A549 (cell line): ENCODE measurements around the gene FEM1A. TPM values are rescaled to one million over a fixed set of nuclear protein-coding genes. Genes with fewer than 3 reads are reported as not detected.

Experiments used
- ATAC-seq, 2 experiments: fragments of 200-7000 bp in 1 of 2; fragments of >200 bp in 1 of 2; cut with Nextera tagmentation in 1 of 2; cut with Tn5 transposase in 1 of 2; 3 replicates each; pipeline versions ENCODE4 v1.8.0 to v1.9.1; 2018 to 2020; ENCODE audit warnings: mild to moderate bottlenecking in 1 of 2, moderate library complexity in 1 of 2
- CTCF ChIA-PET: fragments of 300-600 bp; sonication (Branson Sonifier 250); formaldehyde crosslinking; extraction: SDS; loops from one replicate; lab custom pipeline; 2021; ENCODE audit warnings: antibody characterized with exemption, inconsistent platforms; lab: Yijun Ruan, JAX
- POLR2A ChIA-PET: fragments of 350-600 bp; formaldehyde crosslinking; extraction: SDS; loops from one replicate; lab custom pipeline; 2021; ENCODE audit warnings: antibody characterized with exemption, inconsistent platforms; lab: Yijun Ruan, JAX
- DNase-seq, 2 experiments: peaks; one replicate each; pipeline versions ENCODE4 v3.0.0 to v3.0.0-alpha.2; 2011 to 2016; ENCODE audit warnings: low read depth in 1 of 2, low spot score in 1 of 2
- FAIRE-seq: peaks from 2 replicates; lab custom pipeline; 2011; peaks lifted over from hg19 to GRCh38; lab: Jason Lieb, UNC
- H3K27ac ChIP-seq, 2 experiments: fragments of >200 bp; sonication (Bioruptor Twin); formaldehyde crosslinking; 3 replicates each; pipeline ENCODE4 v1.5.1; 2016 to 2017
- H3K4me1 ChIP-seq: fragments of >200 bp; sonication (Bioruptor Twin); formaldehyde crosslinking; 3 replicates; pipeline ENCODE4 v1.6.1; 2016
- H3K4me2 ChIP-seq: fragments of >200 bp; sonication (Bioruptor Twin); formaldehyde crosslinking; 3 replicates; pipeline ENCODE4 v1.6.1; 2016
- H3K4me3 ChIP-seq: fragments of >200 bp; sonication (Bioruptor Twin); formaldehyde crosslinking; 3 replicates; pipeline ENCODE4 v1.5.1; 2016
- H3K9me3 ChIP-seq: fragments of >200 bp; sonication (Bioruptor Twin); formaldehyde crosslinking; 3 replicates; pipeline ENCODE4 v1.6.1; 2016
- CBX2 ChIP-seq: fragments of 200-600 bp; sonication (generic); IDR thresholded peaks from 2 replicates; pipeline ENCODE4 v1.6.1; 2016; ENCODE audit warnings: low read depth, mild to moderate bottlenecking, borderline replicate concordance
- CHD4 ChIP-seq: fragments of 200-600 bp; sonication (generic); IDR thresholded peaks from 2 replicates; pipeline ENCODE4 v1.6.1; 2016; ENCODE audit warnings: antibody characterized with exemption, mild to moderate bottlenecking, borderline replicate concordance
- EHMT2 ChIP-seq: fragments of 200-600 bp; sonication (generic); IDR thresholded peaks from 2 replicates; pipeline ENCODE4 v1.6.1; 2016; ENCODE audit warnings: antibody characterized with exemption, low read depth, mild to moderate bottlenecking, moderate library complexity
- HES2 ChIP-seq: fragments of >200 bp; sonication (Bioruptor Twin); formaldehyde crosslinking; IDR thresholded peaks from 2 replicates; pipeline ENCODE4 v1.6.1; 2016
- HEYL ChIP-seq: fragments of 250-450 bp; sonication (Bioruptor Pico); IDR thresholded peaks from 2 replicates; pipeline ENCODE4 v1.8.0; 2021; ENCODE audit warnings: mild to moderate bottlenecking, moderate library complexity
- HOXB13 ChIP-seq: fragments of 250-450 bp; sonication (Bioruptor Pico); IDR thresholded peaks from 2 replicates; pipeline ENCODE4 v1.5.0; 2020; ENCODE audit warnings: low read depth, mild to moderate bottlenecking, moderate library complexity
- JUNB ChIP-seq: fragments of >200 bp; sonication (Bioruptor Twin); formaldehyde crosslinking; IDR thresholded peaks from 2 replicates; pipeline ENCODE4 v1.6.1; 2016
- MYC ChIP-seq: IDR thresholded peaks from 2 replicates; pipeline ENCODE4 v1.6.1; 2012; ENCODE audit warnings: mild to moderate bottlenecking, inconsistent platforms, low read length, improper control_type of control experiment, borderline replicate concordance
- NR3C1 ChIP-seq: fragments of >200 bp; sonication (Bioruptor Twin); formaldehyde crosslinking; IDR thresholded peaks from 3 replicates; pipeline ENCODE4 v1.6.1; 2017
- POLR2A ChIP-seq: IDR thresholded peaks from 2 replicates; pipeline ENCODE4 v1.6.1; 2012; ENCODE audit warnings: mild to moderate bottlenecking, low read length
- RAD21 ChIP-seq, 2 experiments: fragments of >200 bp in 1 of 2; sonication (Bioruptor Twin) in 1 of 2; formaldehyde crosslinking in 1 of 2; IDR thresholded peaks in 1 of 2; conservative IDR thresholded peaks in 1 of 2; 2 replicates in 1 of 2; 3 replicates in 1 of 2; pipeline ENCODE4 v1.6.1; 2012 to 2018; ENCODE audit warnings: inconsistent platforms in 1 of 2
- RARB ChIP-seq: fragments of 250-450 bp; sonication (Bioruptor Pico); IDR thresholded peaks from 2 replicates; pipeline ENCODE4 v1.8.0; 2021; ENCODE audit warnings: mild to moderate bottlenecking, moderate library complexity
- RCOR1 ChIP-seq: fragments of 150-350 bp; IDR thresholded peaks from 2 replicates; pipeline ENCODE4 v1.6.1; 2014; ENCODE audit warnings: antibody characterized with exemption, low read length, low read depth
- REST ChIP-seq: fragments of 200-600 bp; sonication (generic); IDR thresholded peaks from 2 replicates; pipeline ENCODE4 v1.6.1; 2016; ENCODE audit warnings: antibody characterized with exemption, mild to moderate bottlenecking, moderate library complexity
- RFX5 ChIP-seq: fragments of 450-650 bp; IDR thresholded peaks from 2 replicates; pipeline ENCODE4 v1.7.1; 2014; ENCODE audit warnings: antibody characterized with exemption, mild to moderate bottlenecking, moderate library complexity
- SMC3 ChIP-seq: fragments of >200 bp; sonication (Bioruptor Twin); formaldehyde crosslinking; IDR thresholded peaks from 3 replicates; pipeline ENCODE4 v1.6.1; 2018; ENCODE audit warnings: inconsistent platforms
- SREBF2 ChIP-seq: fragments of 450-650 bp; IDR thresholded peaks from 2 replicates; pipeline ENCODE4 v1.6.1; 2014; ENCODE audit warnings: mild to moderate bottlenecking, moderate library complexity
- ZFP36 ChIP-seq: fragments of 450-650 bp; IDR thresholded peaks from 2 replicates; pipeline ENCODE4 v1.6.1; 2014; ENCODE audit warnings: borderline replicate concordance; ENCODE audit not compliant: partially characterized antibody
- ZNF302 ChIP-seq: fragments of 250-450 bp; sonication (Bioruptor Pico); IDR thresholded peaks from 2 replicates; pipeline ENCODE4 v1.9.0; 2021; ENCODE audit warnings: inconsistent platforms, mild to moderate bottlenecking, moderate library complexity
- WGBS: methylation state at CpG from one replicate; pipeline ENCODE4 v1.1.6; 2017; ENCODE audit errors: missing lambda C conversion rate; 5-methylcytosine and 5-hydroxymethylcytosine counted together
- polyA plus RNA-seq, 4 experiments: library from polyadenylated mRNA; depleted of rRNA in 3 of 4; stranded (reverse); fragments of >200 nt; fragmentation: RNase III in 1 of 4; extraction: RNeasy Plus Mini Kit Qiagen cat#74134 plus additional on column Dnase treatment in 1 of 4; gene quantifications; 2 replicates in 3 of 4; 3 replicates in 1 of 4; pipeline ENCODE4 v1.2.3, GENCODE V29; 2011 to 2017

FEM1A gene
- polyA plus RNA-seq, 2 of the 4 experiments (the other 2 are of a cell fraction), result 3.2 to 4.1 TPM

GRCh38 chr19:4755459-4755858, 36.1 kb upstream of the FEM1A start:
- ChIA-PET POLR2A (no interaction called here), CTCF (interaction anchor here (0.7 to 1.0 kb wide), 2 partner anchors 14 to 35 kb away, joined by 3 read pairs; no protein-coding TSS in a partner anchor)
- DNase-seq, result no peak
- no peak for FAIRE-seq
- no peak for TF ChIP-seq CBX2
- no peak for TF ChIP-seq RARB (CRISPR knock-in tag)
- TF ChIP-seq REST, result no peak
- TF ChIP-seq POLR2A, result no peak
- WGBS, result 71% methylated on average over 7 of the region's 7 CpGs
- Histone ChIP-seq H3K4me1 (peaks cover 7% of the 10 kb centered on the region; the same call in 1 of the 3 replicates), H3K4me2 (no peak overlapping the region), H3K4me3 (no peak overlapping the region), H3K9me3 (no peaks in the 10 kb centered on the region), H3K27ac (no peak overlapping the region)
- no peak for ATAC-seq

GRCh38 chr19:4758082-4758481, 33.5 kb upstream of the FEM1A start:
- H3K9me3 ChIP-seq, result no peaks in the 10 kb centered on the region
- FAIRE-seq (no peak), ATAC-seq (no peak), DNase-seq (no peak)
- TF ChIP-seq CHD4, result no peak
- TF ChIP-seq ZFP36, result no peak
- TF ChIP-seq NR3C1, result no peak
- TF ChIP-seq HES2, result no peak
- TF ChIP-seq SREBF2, result no peak
- TF ChIP-seq RAD21 (conservative IDR thresholded peaks at IDR 0.05 in 1 of 2, IDR thresholded peaks at IDR 0.05 in 1 of 2), result no peak
- no peak for TF ChIP-seq MYC
- H3K4me3 ChIP-seq, result no peak overlapping the region
- no peak overlapping the region for H3K4me2 ChIP-seq
- 73% methylated on average over 4 of the region's 4 CpGs for WGBS
- peaks cover 7% of the 10 kb centered on the region; the same call in 1 of the 3 replicates for H3K4me1 ChIP-seq
- POLR2A ChIA-PET, result no interaction called here
- H3K27ac ChIP-seq, result no peak overlapping the region
- CTCF ChIA-PET, result no interaction called here

GRCh38 chr19:4758659-4759058, 32.9 kb upstream of the FEM1A start:
- no peak for TF ChIP-seq ZNF302
- TF ChIP-seq SMC3, result no peak
- no peak for TF ChIP-seq EHMT2
- TF ChIP-seq HOXB13 (CRISPR knock-in tag), result no peak
- no peak for TF ChIP-seq RCOR1
- TF ChIP-seq HEYL, result no peak
- no peak for TF ChIP-seq MYC
- TF ChIP-seq JUNB, result no peak
- no peak for TF ChIP-seq RFX5
- FAIRE-seq, result no peak
- peaks cover 7% of the 10 kb centered on the region; the same call in 1 of the 3 replicates for H3K4me1 ChIP-seq
- no peaks in the 10 kb centered on the region for H3K9me3 ChIP-seq
- no peak overlapping the region for H3K4me3 ChIP-seq
- no peak for ATAC-seq
- H3K27ac ChIP-seq, result no peak overlapping the region
- 61% methylated on average over 5 of the region's 5 CpGs for WGBS
- POLR2A ChIA-PET, result no interaction called here
- CTCF ChIA-PET, result no interaction called here
- DNase-seq, result no peak
- H3K4me2 ChIP-seq, result no peak overlapping the region
